HG03039 (cell line): ENCODE measurements around the gene PTH2.
"Not testable (repeated sequence)": the region's sequence is repeated elsewhere in the genome, so short reads cannot be mapped to it uniquely, and the experiment has no call there.

Source experiments
- ATAC-seq: cut with Tn5 transposase; IDR thresholded peaks from one replicate; pipeline ENCODE4 v1.9.1; 2021; ENCODE audit warnings: mild to moderate bottlenecking, moderate library complexity; ENCODE audit not compliant: unreplicated experiment

Gene PTH2

DNA sequence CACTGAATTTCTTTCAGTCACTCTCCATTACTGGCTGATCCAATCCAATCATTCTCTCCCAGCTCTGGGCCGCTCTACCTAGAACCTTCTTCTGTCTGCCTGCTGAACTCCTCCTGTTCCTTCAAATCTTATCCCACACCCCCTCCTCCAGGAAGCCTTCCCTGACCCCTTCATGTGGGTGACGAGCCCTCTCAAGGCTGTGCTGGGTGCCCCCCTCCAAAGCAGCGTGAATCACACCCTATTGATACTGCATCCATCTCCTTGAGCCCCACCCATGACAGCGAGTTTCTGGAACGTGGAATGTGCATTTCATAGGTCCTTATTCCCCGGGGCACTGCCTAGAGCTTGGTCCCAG lies 25.2 kb upstream of the PTH2 start:
- no peak for ATAC-seq

DNA sequence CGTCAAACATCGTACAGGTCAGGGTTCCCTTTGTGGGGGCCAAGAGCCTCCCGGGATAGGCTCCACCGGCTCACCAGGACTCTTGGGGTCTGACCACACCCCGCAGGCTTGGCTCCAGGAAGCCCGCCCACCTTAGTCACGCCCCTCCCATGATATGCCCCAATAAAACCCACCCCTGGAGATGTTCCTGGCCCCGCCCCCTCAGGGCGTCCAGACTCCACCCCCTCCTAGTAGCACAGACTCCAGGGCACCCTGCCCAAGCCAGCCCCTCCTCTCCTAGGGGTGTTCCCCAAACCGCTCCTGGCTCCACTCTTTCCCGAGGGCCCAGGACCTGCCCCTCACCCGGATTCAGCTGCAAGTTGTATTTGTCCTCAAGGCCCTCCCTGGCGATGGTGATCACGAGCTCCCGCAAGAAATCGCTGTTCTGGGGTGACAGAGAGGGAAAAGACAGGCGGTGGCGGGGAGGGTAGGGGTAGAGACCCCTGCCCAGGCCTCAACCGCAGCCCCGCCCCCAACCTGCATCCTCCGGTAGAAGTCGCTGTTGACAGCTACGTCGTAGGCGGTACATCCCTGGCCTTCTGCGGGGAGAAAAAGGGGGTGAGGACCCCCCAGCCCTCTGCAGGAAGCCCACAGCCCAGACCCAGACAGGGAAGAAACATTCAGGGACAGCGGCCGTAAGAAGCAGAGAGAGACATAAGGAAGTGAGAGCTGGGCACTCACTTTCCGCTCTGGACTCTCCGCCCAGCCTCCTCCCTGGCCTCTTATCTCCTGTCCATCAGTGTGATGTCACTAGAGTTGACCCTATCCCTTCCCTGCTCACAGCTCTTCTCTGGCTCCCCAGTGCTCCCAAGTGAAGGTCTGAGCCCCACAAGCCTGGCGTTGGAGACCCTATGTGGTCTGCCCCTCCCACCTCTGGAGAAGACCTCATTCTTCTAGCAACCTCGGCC lies 24.5 kb upstream of the PTH2 start:
- no peak for ATAC-seq

DNA sequence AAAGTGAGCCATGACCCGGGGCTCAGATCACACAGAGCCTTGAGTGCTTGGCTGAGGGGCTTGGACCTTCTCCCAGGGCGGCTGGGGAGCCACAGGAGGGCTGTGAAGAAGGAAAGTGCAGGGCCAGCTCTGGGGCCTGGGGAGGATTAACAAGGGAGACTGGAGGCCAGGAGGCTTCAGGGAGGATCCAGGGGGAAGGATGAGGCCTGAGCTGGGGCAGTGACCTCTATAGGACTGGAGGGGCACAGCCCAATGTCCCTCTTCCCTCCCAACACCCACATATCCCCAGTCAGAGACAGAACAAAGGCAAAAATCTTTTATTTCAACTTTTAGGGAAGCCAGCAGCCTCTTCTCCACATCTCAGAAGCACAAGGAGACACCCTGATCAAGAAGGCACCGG lies 22.8 kb upstream of the PTH2 start:
- no peak for ATAC-seq

DNA sequence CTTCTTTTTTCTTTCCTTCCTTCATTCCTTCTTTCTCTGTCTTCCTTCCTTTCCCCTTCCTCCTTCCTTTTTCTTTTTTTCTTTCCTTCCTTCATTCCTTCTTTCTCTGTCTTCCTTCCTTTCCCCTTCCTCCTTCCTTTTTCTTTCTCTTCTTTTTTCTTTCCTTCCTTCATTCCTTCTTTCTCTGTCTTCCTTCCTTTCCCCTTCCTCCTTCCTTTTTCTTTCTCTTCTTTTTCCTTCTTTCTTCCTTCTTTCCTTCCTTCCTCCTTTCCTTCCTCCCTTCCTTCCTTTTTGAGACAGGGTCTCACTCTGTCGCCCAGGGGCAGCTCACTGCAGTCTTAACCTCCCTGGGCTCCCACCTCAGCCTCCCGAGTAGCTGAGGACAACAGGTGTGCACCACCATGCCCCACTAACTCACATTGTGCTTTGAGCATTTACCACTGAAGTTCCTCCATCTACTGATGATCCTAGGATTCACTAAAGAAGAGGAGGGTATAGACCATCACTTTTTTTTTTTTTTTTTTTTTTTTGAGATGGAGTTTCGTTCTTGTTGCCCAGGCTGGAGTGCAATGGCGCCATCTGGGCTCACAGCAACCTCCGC lies 21.0 kb upstream of the PTH2 start:
- ATAC-seq: not testable (repeated sequence)

DNA sequence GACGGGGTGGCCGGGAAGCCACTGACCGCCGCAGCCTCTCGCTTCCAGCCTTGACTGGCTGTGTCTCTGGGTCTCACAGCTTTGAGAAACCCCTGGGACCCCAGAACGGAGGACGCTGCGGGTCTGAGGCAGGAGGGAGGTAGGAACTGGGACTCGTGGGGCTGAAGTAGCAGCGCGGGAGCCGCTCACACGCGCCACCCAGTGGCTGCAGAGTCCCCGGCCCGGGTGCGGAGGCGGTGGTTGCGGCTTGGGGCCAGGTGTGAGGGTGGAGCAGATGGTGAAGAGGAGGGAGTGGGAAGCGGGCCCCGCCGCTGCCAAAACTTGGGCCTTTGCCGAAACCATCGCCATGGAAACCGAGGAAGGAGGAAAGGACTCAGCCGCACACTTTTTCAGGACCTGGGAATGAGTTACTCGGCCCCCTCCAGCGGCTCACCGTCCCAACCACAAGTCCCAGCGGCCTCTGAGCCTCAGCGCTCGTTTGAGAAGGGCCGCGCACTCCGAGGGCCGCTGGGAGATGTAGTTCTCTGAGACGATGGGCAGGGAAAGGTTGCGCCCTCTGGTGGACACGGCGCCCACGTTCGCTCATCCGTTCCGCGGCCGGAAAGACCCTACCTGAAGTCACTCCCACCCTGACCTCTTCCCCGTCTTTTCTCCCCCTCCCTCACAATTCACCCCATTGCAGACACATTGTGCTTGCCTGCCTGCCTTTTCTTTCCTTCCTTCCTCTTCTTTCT lies 20.3 kb upstream of the PTH2 start:
- peak; percentile 63 for ATAC-seq

DNA sequence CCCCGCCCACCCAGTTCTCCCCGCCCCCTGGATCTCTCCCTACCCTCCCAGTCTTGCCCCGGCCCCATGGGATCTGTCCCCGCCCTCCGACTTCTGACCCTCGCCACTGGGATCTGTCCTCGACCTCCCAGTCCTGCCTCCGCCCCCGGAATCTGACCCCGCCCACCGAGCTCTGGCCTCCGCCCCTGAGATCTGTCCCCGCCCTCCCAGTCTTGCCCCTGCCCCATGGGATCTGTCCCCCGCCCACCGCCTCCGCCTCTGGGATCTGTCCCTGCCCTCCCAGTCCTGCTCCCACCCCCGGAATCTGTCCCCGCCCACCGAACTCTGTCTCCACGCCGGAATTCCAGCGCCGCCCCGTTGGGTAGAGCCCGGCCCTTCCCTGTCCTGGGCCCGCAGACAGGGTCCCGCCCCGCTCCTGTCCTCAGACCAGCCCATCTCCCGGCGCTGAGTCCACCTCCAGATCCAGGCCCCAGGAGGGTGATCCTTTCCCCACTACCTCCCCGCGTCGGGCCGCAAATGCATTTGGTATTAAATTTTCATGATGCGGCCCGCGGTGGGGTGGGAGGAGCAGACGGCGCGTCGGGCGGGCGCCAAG lies 19.6 kb upstream of the PTH2 start:
- peak; percentile 15 for ATAC-seq

DNA sequence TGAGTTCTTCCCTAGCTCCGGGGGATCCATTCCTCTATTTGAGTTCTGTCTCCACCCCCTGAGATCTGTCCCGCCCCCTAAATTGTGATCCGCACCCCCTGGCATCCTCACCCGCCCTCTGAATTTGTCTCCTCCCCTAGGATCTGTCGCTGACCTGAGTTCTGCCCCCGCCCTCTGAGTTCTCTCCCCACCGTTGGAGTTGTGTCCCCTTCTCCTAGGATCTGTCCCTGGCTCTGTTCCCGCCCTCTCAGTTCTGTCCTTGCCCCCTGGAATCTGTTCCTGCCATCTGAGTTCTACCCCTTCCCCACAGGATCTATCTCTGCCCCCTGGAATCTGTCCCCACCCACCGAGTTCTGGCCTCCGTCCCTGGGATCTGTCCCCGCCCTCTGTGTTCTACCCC lies 19.1 kb upstream of the PTH2 start:
- ATAC-seq: no peak

DNA sequence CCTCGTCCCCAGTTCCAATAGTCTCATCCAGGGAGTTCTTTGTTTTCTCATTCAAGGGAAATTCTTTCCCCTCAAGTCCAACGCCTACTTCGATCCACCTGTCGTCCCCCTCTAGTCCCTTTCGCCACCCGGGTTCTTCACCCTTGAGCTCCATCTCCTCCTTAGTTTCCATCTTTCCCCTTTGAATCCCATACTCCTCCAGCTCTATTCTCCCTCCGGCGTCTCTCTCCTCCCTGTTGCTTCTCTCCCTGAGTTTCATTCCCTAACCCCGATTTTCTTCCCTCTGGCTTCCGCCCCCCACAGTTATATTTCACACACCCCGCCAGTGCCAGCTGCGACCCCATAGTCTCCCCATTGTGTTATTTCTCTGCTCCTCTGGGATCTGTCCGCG lies 18.7 kb upstream of the PTH2 start:
- ATAC-seq: no peak

DNA sequence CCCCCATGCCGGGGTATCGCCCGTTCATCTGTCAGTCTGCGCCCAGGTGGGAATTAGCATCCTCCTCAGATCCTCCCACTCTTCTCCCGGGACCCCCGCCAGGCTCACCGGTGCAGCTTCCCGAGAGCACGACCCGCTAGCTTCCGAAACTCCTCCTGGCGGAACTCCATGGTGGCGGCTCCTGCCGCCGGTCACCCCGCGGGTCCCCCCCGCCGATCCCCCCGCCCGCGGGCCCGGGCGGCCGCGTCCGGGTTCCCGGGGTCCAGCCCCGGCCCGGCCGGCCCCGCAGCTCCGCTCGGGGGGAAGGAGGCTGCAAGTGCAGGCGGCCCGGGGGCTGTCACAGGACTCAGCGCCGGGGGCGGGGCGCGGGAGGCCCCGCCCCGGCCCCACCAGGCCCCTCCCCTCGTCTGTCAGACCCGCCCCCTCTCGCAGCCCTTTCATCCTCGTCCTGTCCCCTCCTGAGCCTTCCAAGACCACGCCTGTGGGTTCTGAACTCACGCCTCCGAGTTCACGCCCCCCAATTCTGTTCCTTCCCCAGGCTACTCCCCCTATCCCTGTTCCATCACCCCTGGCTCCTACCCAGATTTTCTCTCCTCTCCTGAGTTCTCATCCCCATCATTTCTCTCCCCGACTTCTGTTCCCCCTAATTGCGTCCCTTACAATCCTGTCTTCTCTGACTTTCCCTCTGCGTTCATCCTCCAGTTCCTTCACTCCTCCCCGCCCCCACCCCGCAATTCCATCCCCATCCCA lies 18.1 kb upstream of the PTH2 start, which contains the start of gene SLC17A7:
TSS of gene SLC17A7 (minus strand) at position 318 of the 750 bp plus-strand sequence. CDS start at position 170, 148 bp downstream.
- ATAC-seq: no peak

DNA sequence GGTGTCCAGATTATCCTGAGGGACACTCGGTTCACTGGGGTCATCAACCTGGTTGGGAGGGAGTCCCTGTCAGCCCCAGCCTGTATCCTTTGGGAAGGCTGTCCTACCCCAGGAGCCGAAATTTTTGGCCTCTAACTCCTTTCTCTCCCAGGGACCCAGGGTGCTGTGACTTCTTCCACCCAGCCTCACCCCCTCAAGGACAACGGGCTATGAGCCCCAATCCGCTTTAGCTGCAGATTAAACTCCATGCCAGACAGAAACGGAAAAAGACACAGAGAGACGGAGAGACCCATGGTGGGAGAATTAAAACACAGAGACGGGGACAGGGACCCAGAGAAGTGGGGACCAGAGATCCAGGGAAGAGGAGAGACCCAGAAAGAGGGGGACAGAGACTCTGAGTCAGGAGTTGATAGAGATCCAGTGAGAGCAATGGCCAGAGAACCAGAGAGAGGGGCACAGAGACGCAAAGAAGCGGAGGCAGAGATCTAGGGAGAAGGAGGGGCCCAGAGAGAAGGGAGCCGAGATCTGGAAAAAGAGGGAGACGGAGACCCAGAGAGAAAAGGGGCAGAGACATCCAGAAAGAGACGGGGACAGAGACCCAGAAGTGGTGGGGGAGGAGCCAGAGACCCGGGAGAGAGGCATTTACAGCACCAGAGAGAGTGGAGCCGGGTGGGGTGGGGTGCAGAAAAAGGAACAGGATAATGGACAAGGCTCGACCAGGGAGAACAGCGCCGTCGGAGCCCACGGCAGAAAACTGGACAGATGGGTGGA lies 17.4 kb upstream of the PTH2 start:
- no peak for ATAC-seq

DNA sequence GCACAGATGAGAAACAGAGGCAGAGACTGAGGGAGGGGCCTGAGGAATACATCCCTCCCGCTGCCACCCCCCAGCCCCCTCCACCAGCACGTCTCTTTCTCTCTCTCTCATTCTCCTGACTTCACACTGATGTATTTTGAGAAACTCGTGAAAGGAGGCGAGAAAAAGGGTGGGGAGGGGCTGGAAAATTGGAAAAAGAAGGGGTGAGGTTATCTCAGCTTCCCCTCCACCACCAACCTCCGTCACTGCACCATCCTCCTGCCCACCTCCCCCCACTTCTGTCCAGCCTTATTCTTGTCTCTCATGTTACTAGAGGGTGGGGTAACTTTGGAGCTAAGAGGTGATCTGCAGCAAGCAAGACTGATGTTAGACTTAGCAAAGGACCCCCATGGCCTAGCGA lies 16.6 kb upstream of the PTH2 start:
- ATAC-seq: no peak

DNA sequence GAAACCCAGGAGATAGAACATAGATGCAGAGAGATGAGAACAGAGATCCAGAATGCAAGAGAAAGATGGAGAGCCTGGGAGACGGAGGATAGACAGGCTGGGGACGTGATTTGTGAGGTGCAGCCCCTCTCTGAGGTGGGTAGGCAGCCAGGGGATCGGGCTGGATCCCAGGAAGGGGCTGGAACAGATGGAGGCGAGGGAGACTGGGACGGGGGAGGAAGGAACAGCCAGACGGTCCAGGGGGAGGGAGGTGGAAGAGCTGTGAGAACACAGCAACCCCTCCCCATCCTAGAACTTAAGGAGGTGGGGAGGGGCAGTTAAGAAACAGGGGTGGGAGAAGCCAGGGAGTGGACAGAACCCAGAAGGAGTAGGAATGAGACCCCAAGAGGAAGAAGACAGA lies 15.0 kb upstream of the PTH2 start:
- no peak for ATAC-seq

DNA sequence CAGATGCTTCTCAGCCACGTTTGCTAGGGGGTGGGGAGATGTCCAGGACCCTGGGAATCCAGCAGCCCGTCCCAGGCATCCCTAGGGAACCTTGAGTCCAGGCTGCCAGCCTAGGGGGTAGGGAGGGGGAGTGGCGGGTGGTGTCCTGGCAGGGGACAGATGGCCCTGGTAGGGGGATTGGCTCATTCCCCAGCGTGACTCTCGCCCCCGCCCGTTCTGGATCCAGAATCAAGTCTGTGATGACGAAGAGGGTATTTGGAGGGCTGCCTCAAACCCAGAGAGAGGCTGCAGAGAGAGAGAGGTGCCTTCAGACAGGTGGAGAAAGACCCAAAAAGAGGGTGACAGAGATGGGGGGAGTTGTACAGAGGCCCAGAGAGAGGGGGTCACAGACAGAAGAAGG lies 14.0 kb upstream of the PTH2 start:
- ATAC-seq: no peak

DNA sequence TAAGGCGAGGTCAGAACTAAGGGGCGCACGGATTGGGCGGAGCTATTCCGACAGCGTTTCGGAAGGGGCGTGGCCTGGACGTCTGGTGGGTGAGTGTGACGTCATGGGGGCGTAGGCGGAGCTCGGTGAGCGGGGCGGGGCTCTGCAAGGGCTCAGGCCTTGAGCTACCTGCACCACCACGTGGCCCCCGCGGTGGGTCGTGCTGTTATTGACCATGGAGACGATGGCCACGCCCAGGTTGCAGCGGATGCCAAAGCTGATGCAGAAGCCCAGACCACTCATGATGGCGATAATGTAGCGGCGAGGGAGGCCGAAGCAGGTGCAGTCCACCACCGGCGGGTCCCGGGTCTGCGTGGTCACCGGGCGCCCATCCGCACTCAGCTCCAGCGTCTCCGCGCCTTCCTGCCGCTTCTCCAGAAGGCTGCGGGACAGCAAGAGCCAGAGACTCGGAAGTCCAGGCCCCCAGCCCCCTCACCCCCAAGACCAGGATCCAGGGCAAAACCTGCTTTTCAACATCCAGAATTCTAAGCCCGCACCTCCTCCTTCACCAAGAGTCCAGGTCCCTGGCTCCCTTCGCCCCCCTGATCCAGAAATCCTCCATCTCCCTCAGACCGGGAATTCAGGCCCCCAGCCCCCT lies 13.3 kb upstream of the PTH2 start:
- no peak for ATAC-seq

DNA sequence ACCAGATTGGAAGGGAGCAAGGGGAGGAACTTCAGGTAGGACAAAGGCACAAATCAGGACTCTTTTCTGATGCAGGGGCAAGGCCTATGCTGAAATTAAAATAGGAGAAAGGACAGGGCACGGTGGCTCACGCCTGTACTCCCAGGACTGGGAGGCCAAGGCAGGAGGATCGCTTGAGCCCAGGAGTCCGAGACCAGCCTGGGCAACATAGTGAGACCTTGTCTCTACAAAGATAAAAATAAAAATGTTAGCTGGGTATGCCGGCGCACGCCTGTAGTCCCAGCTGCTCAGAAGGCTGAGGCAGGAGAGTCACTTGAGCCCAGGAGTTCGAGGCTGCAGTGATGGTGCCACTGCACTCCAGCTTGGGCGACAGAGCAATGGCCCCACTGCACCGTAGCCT lies 12.4 kb upstream of the PTH2 start:
- ATAC-seq: no peak

DNA sequence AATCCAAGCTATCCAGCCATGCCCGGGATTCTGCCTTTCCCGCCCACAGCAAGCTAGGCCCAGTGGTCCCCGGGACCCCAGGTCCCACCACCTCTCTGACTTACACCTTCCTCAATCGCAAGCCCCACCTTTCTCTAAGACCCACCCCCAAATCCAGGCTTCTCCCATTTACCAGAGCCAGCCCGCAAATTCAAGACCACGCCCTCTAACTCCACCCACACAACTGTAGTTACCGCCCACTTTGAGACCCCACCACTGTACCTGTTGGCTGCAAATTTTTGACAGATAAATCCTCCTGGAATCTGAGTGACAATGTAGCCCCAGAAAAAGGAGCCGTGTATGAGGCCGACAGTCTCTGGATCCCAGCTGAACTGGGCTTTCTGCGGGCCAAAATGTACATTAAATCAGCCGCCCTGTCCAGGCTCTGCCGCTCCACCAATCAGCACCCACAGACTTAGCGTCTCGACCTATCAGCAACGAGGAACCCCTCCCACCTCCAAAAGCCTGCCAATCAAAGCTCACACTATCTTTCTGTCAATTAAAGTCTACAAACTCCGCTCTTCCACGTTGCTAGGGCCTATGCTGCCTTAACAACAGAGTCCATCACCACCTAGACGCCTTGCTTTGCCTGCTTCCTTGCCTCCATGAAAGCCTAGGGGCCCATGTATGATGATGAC lies 11.8 kb upstream of the PTH2 start:
- ATAC-seq: no peak

DNA sequence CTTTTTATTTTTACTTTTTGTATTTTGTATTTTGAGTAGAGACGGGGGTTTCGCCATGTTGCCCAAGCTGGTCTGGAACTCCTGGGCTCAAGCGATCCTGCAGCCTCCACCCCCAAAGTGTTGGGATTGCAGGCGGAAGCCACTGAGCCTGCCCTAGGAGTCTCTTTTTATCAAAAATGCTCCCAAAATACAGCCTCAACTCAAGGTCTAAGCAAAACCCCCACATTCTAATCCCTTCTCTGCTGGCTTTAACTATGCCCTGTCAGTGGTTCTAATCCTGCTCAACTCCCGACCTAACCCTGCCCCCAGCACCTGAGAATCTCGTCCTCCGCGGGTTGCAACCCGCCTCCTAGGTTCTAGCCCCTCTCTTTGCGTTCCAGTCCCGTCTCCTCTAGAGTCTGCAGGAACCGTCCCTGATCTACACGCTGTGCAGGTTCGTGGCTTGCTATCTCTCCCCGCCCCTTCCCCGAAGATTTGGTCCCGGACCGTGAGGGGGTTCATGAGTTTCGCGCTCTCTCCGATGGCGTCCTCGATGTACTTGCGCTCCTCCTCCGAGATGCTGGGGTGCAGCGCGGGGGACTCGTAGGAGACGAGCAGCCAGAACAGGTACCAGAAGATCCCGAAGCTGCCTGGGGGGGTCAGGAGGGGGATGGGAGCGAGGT lies 10.1 kb upstream of the PTH2 start:
- no peak for ATAC-seq
